K562 (cell line): ENCODE data around the gene MRPL33. TPM values are rescaled to one million over a fixed set of nuclear protein-coding genes. Genes with fewer than 3 reads are reported as not detected.

Source experiments
- ATAC-seq: fragments of 200-7000 bp; cut with Tn5 transposase; 3 replicates; pipeline ENCODE4 v1.9.1; 2020; ENCODE audit warnings: moderate library complexity
- BruUV-seq: library from RNA; stranded (reverse); fragments of 400-500 nt; replicated peaks from 2 replicates; lab custom pipeline; 2021; lab: Mats Ljungman, UMichigan
- CTCF ChIA-PET: fragments of 300-600 bp; formaldehyde crosslinking; extraction: SDS; loops from one replicate; lab custom pipeline; 2021; ENCODE audit warnings: low intra/inter-chr PET ratio; lab: Yijun Ruan, JAX
- POLR2A ChIA-PET: fragments of 300-600, 350-650 bp; sonication (Branson Sonifier 250); formaldehyde crosslinking; extraction: SDS; loops from one replicate; lab custom pipeline; 2021; ENCODE audit warnings: antibody characterized with exemption, inconsistent platforms; lab: Yijun Ruan, JAX
- DNase-seq, 4 experiments: peaks; one replicate each; pipeline versions ENCODE4 v3.0.0 to v3.0.0-alpha.2; 2011 to 2018; ENCODE audit warnings: low spot score in 3 of 4, mixed read lengths in 3 of 4; ENCODE audit errors: extremely low read depth in 1 of 4
- FAIRE-seq: peaks from 2 replicates; lab custom pipeline; 2011; peaks lifted over from hg19 to GRCh38; lab: Jason Lieb, UNC
- H2AFZ ChIP-seq: 2 replicates; pipeline ENCODE4 v1.6.0; 2011; ENCODE audit warnings: low read depth, low read length, control low read depth, inconsistent platforms
- H3K27ac ChIP-seq: fragments of 200-600 bp; 3 replicates; pipeline ENCODE4 v1.8.0; 2011; ENCODE audit warnings: low read depth, mild to moderate bottlenecking, control low read depth, inconsistent platforms, low read length, moderate library complexity, mixed read lengths; ENCODE audit errors: extremely low read depth
- H3K27me3 ChIP-seq, 2 experiments: fragments of 300-600 bp in 1 of 2; 2 replicates in 1 of 2; 3 replicates in 1 of 2; pipeline versions ENCODE4 v1.6.0 to v1.8.0; 2011; ENCODE audit warnings: inconsistent platforms in 2 of 2, low read length in 2 of 2, mild to moderate bottlenecking in 1 of 2, mixed read lengths in 1 of 2, moderate library complexity in 1 of 2; ENCODE audit not compliant: control insufficient read depth in 2 of 2, insufficient read depth in 2 of 2
- H3K36me3 ChIP-seq: fragments of 300-600 bp; 3 replicates; pipeline ENCODE4 v1.8.0; 2011; ENCODE audit warnings: mild to moderate bottlenecking, low read length, inconsistent platforms; ENCODE audit not compliant: control insufficient read depth, insufficient read depth
- H3K4me1 ChIP-seq, 2 experiments: fragments of 200-600 bp in 1 of 2; replicated peaks in 1 of 2; 2 replicates in 1 of 2; 3 replicates in 1 of 2; pipeline versions ENCODE4 v1.5.1 to v1.8.0; 2011; ENCODE audit warnings: inconsistent platforms in 2 of 2, low read length in 2 of 2, mild to moderate bottlenecking in 1 of 2, mixed read lengths in 1 of 2, moderate library complexity in 1 of 2; ENCODE audit not compliant: control insufficient read depth in 2 of 2, insufficient read depth in 2 of 2
- H3K4me2 ChIP-seq: 2 replicates; pipeline ENCODE4 v1.6.1; 2011; ENCODE audit warnings: low read length, control low read depth, inconsistent platforms, mixed read lengths; ENCODE audit not compliant: insufficient read depth
- H3K4me3 ChIP-seq: fragments of 200-600 bp; sonication (generic), shearing (Covaris generic); 2 replicates; pipeline ENCODE4 v1.5.1; 2016; ENCODE audit warnings: control low read depth, inconsistent platforms
- H3K79me2 ChIP-seq: fragments of 200-600 bp; 3 replicates; pipeline ENCODE4 v1.8.0; 2011; ENCODE audit warnings: low read length, inconsistent platforms; ENCODE audit not compliant: control insufficient read depth, insufficient read depth
- H3K9ac ChIP-seq, 2 experiments: 2 replicates each; pipeline versions ENCODE4 v1.6.0 to v1.6.1; 2011; ENCODE audit warnings: low read depth in 2 of 2, low read length in 2 of 2, control low read depth in 1 of 2, inconsistent platforms in 1 of 2, mild to moderate bottlenecking in 1 of 2, mixed read lengths in 1 of 2; ENCODE audit not compliant: insufficient read depth in 1 of 2
- H3K9me1 ChIP-seq: one replicate; pipeline ENCODE4 v1.6.0; 2011; ENCODE audit warnings: inconsistent platforms, mild to moderate bottlenecking, low read length, moderate library complexity; ENCODE audit not compliant: control insufficient read depth, insufficient read depth
- H3K9me3 ChIP-seq: replicated peaks from 2 replicates; pipeline ENCODE4 v1.5.1; 2011; ENCODE audit warnings: low read depth, low read length, inconsistent platforms; ENCODE audit not compliant: control insufficient read depth, insufficient read depth
- H4K20me1 ChIP-seq: replicated peaks from 2 replicates; pipeline ENCODE4 v1.6.1; 2011; ENCODE audit warnings: low read length, inconsistent platforms, mixed read lengths; ENCODE audit not compliant: control insufficient read depth, insufficient read depth
- CREB1 ChIP-seq, 2 experiments: sonication (generic) in 1 of 2; formaldehyde crosslinking in 1 of 2; IDR thresholded peaks; 2 replicates each; pipeline versions ENCODE4 v1.6.1 to v1.8.0; 2012 to 2022; ENCODE audit warnings: inconsistent platforms in 1 of 2, mild to moderate bottlenecking in 1 of 2, missing genetic modification reagents in 1 of 2, moderate library complexity in 1 of 2
- EWSR1 ChIP-seq: fragments of 450-650 bp; IDR thresholded peaks from 2 replicates; pipeline ENCODE4 v1.6.1; 2018; ENCODE audit warnings: borderline replicate concordance, mild to moderate bottlenecking, low read depth, moderate library complexity; ENCODE audit not compliant: partially characterized antibody
- HBP1 ChIP-seq: fragments of 450-650 bp; formaldehyde crosslinking; IDR thresholded peaks from 2 replicates; pipeline ENCODE4 v1.4.0; 2022; ENCODE audit warnings: missing genetic modification characterization
- HNRNPLL ChIP-seq: fragments of 200-400 bp; formaldehyde crosslinking; IDR thresholded peaks from 2 replicates; pipeline ENCODE4 v1.6.1; 2017; ENCODE audit warnings: low read length, low read depth, mild to moderate bottlenecking; ENCODE audit not compliant: poor library complexity, severe bottlenecking
- MGA ChIP-seq: fragments of 450-650 bp; IDR thresholded peaks from 2 replicates; pipeline ENCODE4 v1.6.1; 2016; ENCODE audit warnings: mild to moderate bottlenecking, moderate library complexity
- NUFIP1 ChIP-seq: fragments of 450-650 bp; IDR thresholded peaks from 2 replicates; pipeline ENCODE4 v1.6.1; 2018; ENCODE audit not compliant: partially characterized antibody
- SIN3A ChIP-seq, 2 experiments: fragments of 150-350 bp in 1 of 2; IDR thresholded peaks; 2 replicates each; pipeline ENCODE4 v1.6.1; 2011 to 2016; ENCODE audit warnings: borderline replicate concordance in 2 of 2, low read depth in 2 of 2, low read length in 2 of 2, mild to moderate bottlenecking in 2 of 2, moderate library complexity in 2 of 2; ENCODE audit not compliant: control insufficient read depth in 1 of 2
- XRCC3 ChIP-seq: fragments of 450-650 bp; IDR thresholded peaks from 2 replicates; pipeline ENCODE4 v1.6.1; 2017; ENCODE audit warnings: mild to moderate bottlenecking, moderate library complexity
- ZEB2 ChIP-seq: fragments of 450-650 bp; IDR thresholded peaks from 2 replicates; pipeline ENCODE4 v1.6.1; 2016
- ZNF583 ChIP-seq: fragments of 250-450 bp; sonication (Bioruptor Pico); IDR thresholded peaks from 2 replicates; pipeline ENCODE4 v1.4.0; 2020
- WGBS: fragments of 100-300 bp; shearing (Covaris generic); methylation state at CpG from one replicate; pipeline ENCODE4 v1.1.6; 2016; ENCODE audit warnings: low coverage, mixed read lengths; ENCODE audit not compliant: insufficient coverage; ENCODE audit errors: missing lambda C conversion rate; 5-methylcytosine and 5-hydroxymethylcytosine counted together
- in situ Hi-C: fragments of 300-500 bp; cut with MboI; formaldehyde crosslinking; loops from 4 replicates; pipeline ENCODE4 v1.15.0; 2018; ENCODE audit warnings: inconsistent platforms, mixed read lengths
- intact Hi-C: fragments of 100-400 bp; cut with micrococcal nuclease; formaldehyde crosslinking; loops from 2 replicates; pipeline ENCODE4 v1.14.2; 2022
- polyA plus RNA-seq, 8 experiments: library from polyadenylated mRNA; depleted of rRNA in 4 of 8; stranded (reverse) in 5 of 8; unstranded in 3 of 8; fragments of >200 nt; fragmentation: Nextera tagmentation in 2 of 8; fragmentation: Illumina TruSeq in 1 of 8; extraction: Ambion mirVana in 2 of 8; extraction: Trizol in 1 of 8; gene quantifications; 2 replicates each; pipeline versions ENCODE4 v1.2.1 to v1.2.3, GENCODE V29; 2011 to 2014; ENCODE audit warnings: inconsistent platforms in 1 of 8, missing spikeins in 1 of 8
- total RNA-seq, 7 experiments: library from RNA; depleted of rRNA in 6 of 7; stranded (reverse); fragments of >200 nt in 6 of 7; fragmentation: Illumina TruSeq in 2 of 7; extraction: Trizol in 2 of 7; gene quantifications; 2 replicates each; pipeline versions ENCODE4 v1.2.1 to v1.2.3, GENCODE V29; 2011 to 2021; ENCODE audit warnings: low replicate concordance in 1 of 7

MRPL33 gene
- total and polyA plus RNA-seq, 9 of the 15 experiments (the other 6 are each of a cell fraction or from before 2014, with no cell fraction given) = 68.3 to 338 (median 226) TPM

- Histone ChIP-seq H4K20me1 (no peaks in the 10 kb centered on the region), H3K27me3 (peaks cover 17 to 18% of the 10 kb centered on the region in 2 experiments), H3K27ac (no peak overlapping the region), H3K9me1 (no peaks in the 10 kb centered on the region), H3K4me3 (no peak overlapping the region), H3K36me3 (no peaks in the 10 kb centered on the region), H2AFZ (no peak overlapping the region), H3K4me2 (no peak overlapping the region), H3K9me3 (no peaks in the 10 kb centered on the region; the same call in 1 of the 2 replicates), H3K4me1 (no peaks in the 10 kb centered on the region), H3K79me2 (no peaks in the 10 kb centered on the region), H3K9ac (no peak overlapping the region)
- intact Hi-C loops = no loop called here
- no TSS peak for BruUV-seq
- no peak for ATAC-seq
- FAIRE-seq = no peak
- 0% methylated on average over 1 of the region's 1 CpG for WGBS
- no peak for DNase-seq
- POLR2A ChIA-PET = interaction anchor here (0.6 kb wide), 1 partner anchor 24 kb away, joined by 3 read pairs; no protein-coding TSS in a partner anchor
- CTCF ChIA-PET = no interaction called here
- in situ Hi-C loops = no loop called here
- TF ChIP-seq SIN3A (IDR thresholded peaks at IDR 0.05; ENCODE audit: borderline replicate concordance in 2 of 2, control insufficient read depth in 1 of 2, low read depth in 2 of 2, low read length in 2 of 2) (no peak), HBP1 (no peak), ZEB2 (no peak), NUFIP1 (no peak), XRCC3 (no peak), ZNF583 (CRISPR knock-in tag) (no peak), MGA (no peak), HNRNPLL (no peak), CREB1 (IDR thresholded peaks at IDR 0.05) (no peak), CREB1 (CRISPR knock-in tag; IDR thresholded peaks at IDR 0.05) (no peak), EWSR1 (no peak)
These were observed 56.8 kb downstream of the MRPL33 start for GRCh38 chr2:27828305-27828704.
